ENCODE results near the gene FYN.

DNA sequence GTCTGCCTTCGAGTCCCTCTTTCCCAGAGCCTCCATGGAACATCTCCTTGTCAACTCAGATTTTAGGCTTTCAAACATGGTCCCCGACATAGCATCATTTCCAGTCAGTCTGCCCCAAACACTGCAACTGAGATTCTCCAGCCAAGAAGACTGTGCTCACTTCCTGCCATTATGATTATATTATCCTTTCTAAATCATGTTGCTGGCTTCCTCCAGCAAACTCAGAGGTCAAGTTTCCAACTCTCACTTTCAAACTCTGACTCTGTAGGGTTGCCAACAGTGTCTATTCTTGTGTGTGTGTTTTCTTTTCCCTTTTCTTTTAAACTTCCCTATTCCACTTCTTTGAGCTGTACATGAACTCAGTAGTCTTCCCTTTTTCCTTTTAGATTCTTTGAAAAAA is 206.4 kb downstream of the FYN start:
- TF ChIP-seq TAF1 (IDR thresholded peaks at IDR 0.05; ENCODE audit: low read depth, low read length), result no peak
- TF ChIP-seq POLR2AphosphoS5 (IDR thresholded peaks at IDR 0.05; ENCODE audit: low read depth, low read length), result no peak
- TF ChIP-seq POLR2A (IDR thresholded peaks at IDR 0.05; ENCODE audit: low read depth, low read length), result no peak
- TF ChIP-seq SPI1 (IDR thresholded peaks at IDR 0.05; ENCODE audit: low read depth, low read length), result no peak
- TF ChIP-seq POU2F2 (IDR thresholded peaks at IDR 0.05; ENCODE audit: low read depth, low read length), result no peak
- no peak for TF ChIP-seq PAX5 (IDR thresholded peaks at IDR 0.05; ENCODE audit: insufficient read depth, low read length, severe bottlenecking)

All from GM12891 (cell line).